GM23338 (cell line): ENCODE results near the gene GIPC1. TPM values are rescaled to one million over a fixed set of nuclear protein-coding genes. Genes with fewer than 3 reads are reported as not detected.

ENCODE experiments used
- ATAC-seq: fragments of 200-7000 bp; cut with Tn5 transposase; 3 replicates; pipeline ENCODE4 v1.9.1; 2020
- DNase-seq: peaks from one replicate; pipeline ENCODE4 v3.0.0-alpha.2; 2015; ENCODE audit warnings: low spot score
- H2AFZ ChIP-seq: fragments of 200-600 bp; sonication (generic); 2 replicates; pipeline ENCODE4 v1.8.0; 2016; ENCODE audit warnings: antibody characterized with exemption, mild to moderate bottlenecking, moderate library complexity
- H3F3A ChIP-seq: fragments of 200-600 bp; sonication (generic); replicated peaks from 2 replicates; pipeline ENCODE4 v1.8.0; 2017; ENCODE audit warnings: antibody characterized with exemption, mixed run types, low read depth
- H3K27ac ChIP-seq: fragments of 200-600 bp; sonication (generic); 2 replicates; pipeline ENCODE4 v1.6.1; 2016; ENCODE audit warnings: low read depth
- H3K27me3 ChIP-seq: fragments of 200-600 bp; sonication (generic); 2 replicates; pipeline ENCODE4 v1.8.0; 2016; ENCODE audit warnings: mild to moderate bottlenecking, mixed run types, moderate library complexity; ENCODE audit not compliant: insufficient read depth
- H3K36me3 ChIP-seq: fragments of 200-600 bp; sonication (generic); 2 replicates; pipeline ENCODE4 v1.8.0; 2016; ENCODE audit warnings: mild to moderate bottlenecking; ENCODE audit not compliant: insufficient read depth
- H3K4me1 ChIP-seq: fragments of 200-600 bp; sonication (generic); 2 replicates; pipeline ENCODE4 v1.8.0; 2016; ENCODE audit warnings: mild to moderate bottlenecking, moderate library complexity; ENCODE audit not compliant: insufficient read depth
- H3K4me2 ChIP-seq: fragments of 200-600 bp; sonication (generic); 2 replicates; pipeline ENCODE4 v1.7.1; 2017; ENCODE audit warnings: mixed run types
- H3K4me3 ChIP-seq: fragments of 200-600 bp; sonication (generic); 2 replicates; pipeline ENCODE4 v1.6.1; 2016; ENCODE audit warnings: mixed run types
- H3K79me2 ChIP-seq: fragments of 200-600 bp; sonication (generic); replicated peaks from 2 replicates; pipeline ENCODE4 v1.8.0; 2017; ENCODE audit warnings: mild to moderate bottlenecking; ENCODE audit not compliant: insufficient read depth
- H3K9me2 ChIP-seq: fragments of 200-600 bp; sonication (generic); 2 replicates; pipeline ENCODE4 v1.8.0; 2017; ENCODE audit not compliant: insufficient read depth
- H4K20me1 ChIP-seq: fragments of 200-600 bp; sonication (generic); replicated peaks from 2 replicates; pipeline ENCODE4 v1.8.0; 2017; ENCODE audit warnings: mild to moderate bottlenecking; ENCODE audit not compliant: insufficient read depth
- H3K27ac Mint-ChIP-seq: 2 replicates; pipeline ENCODE4 v1.8.0; 2020; ENCODE audit warnings: inconsistent platforms, mild to moderate bottlenecking, moderate library complexity, mixed read lengths
- H3K27me3 Mint-ChIP-seq: 3 replicates; pipeline ENCODE4 v1.8.0; 2022; ENCODE audit warnings: low read depth, mild to moderate bottlenecking, moderate library complexity, mixed read lengths, inconsistent platforms; ENCODE audit not compliant: insufficient read depth, poor library complexity
- H3K36me3 Mint-ChIP-seq: 3 replicates; pipeline ENCODE4 v1.8.0; 2021; ENCODE audit warnings: low read depth, mild to moderate bottlenecking, inconsistent platforms, moderate library complexity, mixed read lengths
- H3K4me1 Mint-ChIP-seq: 3 replicates; pipeline ENCODE4 v1.8.0; 2020; ENCODE audit warnings: mild to moderate bottlenecking, inconsistent platforms, mixed read lengths
- H3K4me3 Mint-ChIP-seq: 3 replicates; pipeline ENCODE4 v1.8.0; 2021; ENCODE audit warnings: moderate library complexity, mild to moderate bottlenecking, inconsistent platforms, mixed read lengths
- H3K9me3 Mint-ChIP-seq: 3 replicates; pipeline ENCODE4 v1.8.0; 2020; ENCODE audit warnings: moderate library complexity, mild to moderate bottlenecking, inconsistent platforms, mixed read lengths
- CREB1 ChIP-seq: fragments of 250-450 bp; sonication (Bioruptor Pico); IDR thresholded peaks from 2 replicates; pipeline ENCODE4 v1.5.0; 2020; ENCODE audit warnings: low read depth, mild to moderate bottlenecking, moderate library complexity
- ETS1 ChIP-seq: IDR thresholded peaks from 2 replicates; pipeline ENCODE4 v1.6.1; 2016; ENCODE audit warnings: antibody characterized with exemption
- EZH2 ChIP-seq: fragments of 200-600 bp; sonication (generic); IDR thresholded peaks from one replicate; pipeline ENCODE4 v1.8.0; 2017; ENCODE audit warnings: antibody characterized with exemption, mild to moderate bottlenecking, low read depth; ENCODE audit not compliant: unreplicated experiment
- EZH2phosphoT487 ChIP-seq: fragments of 200-600 bp; sonication (generic); IDR thresholded peaks from one replicate; pipeline ENCODE4 v1.8.1; 2018; ENCODE audit warnings: antibody characterized with exemption; ENCODE audit not compliant: unreplicated experiment
- JUNB ChIP-seq: IDR thresholded peaks from one replicate; pipeline ENCODE4 v1.6.1; 2016; ENCODE audit warnings: antibody characterized with exemption; ENCODE audit not compliant: unreplicated experiment
- NANOG ChIP-seq: IDR thresholded peaks from 2 replicates; pipeline ENCODE4 v1.6.1; 2016; ENCODE audit warnings: antibody characterized with exemption, borderline replicate concordance
- STAT1 ChIP-seq: IDR thresholded peaks from one replicate; pipeline ENCODE4 v1.6.1; 2016; ENCODE audit warnings: antibody characterized with exemption; ENCODE audit not compliant: unreplicated experiment
- ZNF331 ChIP-seq: fragments of 250-450 bp; sonication (Bioruptor Pico); IDR thresholded peaks from 2 replicates; pipeline ENCODE4 v1.5.0; 2020; ENCODE audit warnings: low read depth, mild to moderate bottlenecking, moderate library complexity
- polyA plus RNA-seq: library from polyadenylated mRNA; unstranded; fragments of >200 nt; fragmentation: Nextera tagmentation; extraction: Ambion mirVana; gene quantifications from 2 replicates; pipeline ENCODE4 v1.2.1, GENCODE V29; 2016
- total RNA-seq: library from RNA; depleted of rRNA; stranded (reverse); fragments of >200 nt; shearing (Covaris generic); gene quantifications from 2 replicates; pipeline ENCODE4 v1.2.3, GENCODE V29; 2014
- TF ChIP-seq, protein P1 (sequence below): fragments of 250-450 bp; sonication (Bioruptor Pico); IDR thresholded peaks from 2 replicates; pipeline ENCODE4 v1.5.0; 2020; ENCODE audit warnings: mild to moderate bottlenecking, moderate library complexity
- TF ChIP-seq, protein P2 (sequence below), 2 experiments: fragments of 200-600 bp in 1 of 2; sonication (generic) in 1 of 2; conservative IDR thresholded peaks; 2 replicates each; pipeline versions ENCODE4 v1.5.1 to v1.6.1; 2016 to 2017; ENCODE audit warnings: antibody characterized with exemption in 2 of 2, low read depth in 2 of 2, mild to moderate bottlenecking in 2 of 2, moderate library complexity in 1 of 2
- TF ChIP-seq, protein P3 (sequence below): IDR thresholded peaks from one replicate; pipeline ENCODE4 v1.6.1; 2018; ENCODE audit warnings: antibody characterized with exemption; ENCODE audit not compliant: unreplicated experiment

GIPC1 gene
- total and polyA plus RNA-seq, 2 experiments from 2014 or later = 51.6 to 106 TPM

DNA sequence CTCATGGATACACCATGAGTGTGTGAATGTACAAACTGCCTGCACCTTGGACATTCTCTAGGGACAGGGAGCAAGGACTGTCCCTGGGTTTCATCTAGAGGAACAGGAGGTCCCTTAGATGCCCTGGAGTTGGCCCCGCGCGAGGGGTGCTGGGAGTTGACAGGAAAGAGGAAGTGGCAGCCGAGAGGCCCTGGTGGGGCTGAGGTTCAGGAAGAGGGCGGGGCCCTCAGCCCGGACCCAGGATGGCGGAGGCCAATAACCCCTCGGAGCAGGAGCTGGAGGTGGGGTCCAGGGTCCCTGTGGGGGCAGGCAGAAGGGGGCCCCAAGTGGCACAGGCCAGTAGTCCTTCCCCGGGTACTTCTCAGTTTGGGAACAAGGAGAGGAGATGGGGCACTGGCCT is 55.9 kb downstream of the GIPC1 start (continued):
- TF ChIP-seq, protein P1, sequence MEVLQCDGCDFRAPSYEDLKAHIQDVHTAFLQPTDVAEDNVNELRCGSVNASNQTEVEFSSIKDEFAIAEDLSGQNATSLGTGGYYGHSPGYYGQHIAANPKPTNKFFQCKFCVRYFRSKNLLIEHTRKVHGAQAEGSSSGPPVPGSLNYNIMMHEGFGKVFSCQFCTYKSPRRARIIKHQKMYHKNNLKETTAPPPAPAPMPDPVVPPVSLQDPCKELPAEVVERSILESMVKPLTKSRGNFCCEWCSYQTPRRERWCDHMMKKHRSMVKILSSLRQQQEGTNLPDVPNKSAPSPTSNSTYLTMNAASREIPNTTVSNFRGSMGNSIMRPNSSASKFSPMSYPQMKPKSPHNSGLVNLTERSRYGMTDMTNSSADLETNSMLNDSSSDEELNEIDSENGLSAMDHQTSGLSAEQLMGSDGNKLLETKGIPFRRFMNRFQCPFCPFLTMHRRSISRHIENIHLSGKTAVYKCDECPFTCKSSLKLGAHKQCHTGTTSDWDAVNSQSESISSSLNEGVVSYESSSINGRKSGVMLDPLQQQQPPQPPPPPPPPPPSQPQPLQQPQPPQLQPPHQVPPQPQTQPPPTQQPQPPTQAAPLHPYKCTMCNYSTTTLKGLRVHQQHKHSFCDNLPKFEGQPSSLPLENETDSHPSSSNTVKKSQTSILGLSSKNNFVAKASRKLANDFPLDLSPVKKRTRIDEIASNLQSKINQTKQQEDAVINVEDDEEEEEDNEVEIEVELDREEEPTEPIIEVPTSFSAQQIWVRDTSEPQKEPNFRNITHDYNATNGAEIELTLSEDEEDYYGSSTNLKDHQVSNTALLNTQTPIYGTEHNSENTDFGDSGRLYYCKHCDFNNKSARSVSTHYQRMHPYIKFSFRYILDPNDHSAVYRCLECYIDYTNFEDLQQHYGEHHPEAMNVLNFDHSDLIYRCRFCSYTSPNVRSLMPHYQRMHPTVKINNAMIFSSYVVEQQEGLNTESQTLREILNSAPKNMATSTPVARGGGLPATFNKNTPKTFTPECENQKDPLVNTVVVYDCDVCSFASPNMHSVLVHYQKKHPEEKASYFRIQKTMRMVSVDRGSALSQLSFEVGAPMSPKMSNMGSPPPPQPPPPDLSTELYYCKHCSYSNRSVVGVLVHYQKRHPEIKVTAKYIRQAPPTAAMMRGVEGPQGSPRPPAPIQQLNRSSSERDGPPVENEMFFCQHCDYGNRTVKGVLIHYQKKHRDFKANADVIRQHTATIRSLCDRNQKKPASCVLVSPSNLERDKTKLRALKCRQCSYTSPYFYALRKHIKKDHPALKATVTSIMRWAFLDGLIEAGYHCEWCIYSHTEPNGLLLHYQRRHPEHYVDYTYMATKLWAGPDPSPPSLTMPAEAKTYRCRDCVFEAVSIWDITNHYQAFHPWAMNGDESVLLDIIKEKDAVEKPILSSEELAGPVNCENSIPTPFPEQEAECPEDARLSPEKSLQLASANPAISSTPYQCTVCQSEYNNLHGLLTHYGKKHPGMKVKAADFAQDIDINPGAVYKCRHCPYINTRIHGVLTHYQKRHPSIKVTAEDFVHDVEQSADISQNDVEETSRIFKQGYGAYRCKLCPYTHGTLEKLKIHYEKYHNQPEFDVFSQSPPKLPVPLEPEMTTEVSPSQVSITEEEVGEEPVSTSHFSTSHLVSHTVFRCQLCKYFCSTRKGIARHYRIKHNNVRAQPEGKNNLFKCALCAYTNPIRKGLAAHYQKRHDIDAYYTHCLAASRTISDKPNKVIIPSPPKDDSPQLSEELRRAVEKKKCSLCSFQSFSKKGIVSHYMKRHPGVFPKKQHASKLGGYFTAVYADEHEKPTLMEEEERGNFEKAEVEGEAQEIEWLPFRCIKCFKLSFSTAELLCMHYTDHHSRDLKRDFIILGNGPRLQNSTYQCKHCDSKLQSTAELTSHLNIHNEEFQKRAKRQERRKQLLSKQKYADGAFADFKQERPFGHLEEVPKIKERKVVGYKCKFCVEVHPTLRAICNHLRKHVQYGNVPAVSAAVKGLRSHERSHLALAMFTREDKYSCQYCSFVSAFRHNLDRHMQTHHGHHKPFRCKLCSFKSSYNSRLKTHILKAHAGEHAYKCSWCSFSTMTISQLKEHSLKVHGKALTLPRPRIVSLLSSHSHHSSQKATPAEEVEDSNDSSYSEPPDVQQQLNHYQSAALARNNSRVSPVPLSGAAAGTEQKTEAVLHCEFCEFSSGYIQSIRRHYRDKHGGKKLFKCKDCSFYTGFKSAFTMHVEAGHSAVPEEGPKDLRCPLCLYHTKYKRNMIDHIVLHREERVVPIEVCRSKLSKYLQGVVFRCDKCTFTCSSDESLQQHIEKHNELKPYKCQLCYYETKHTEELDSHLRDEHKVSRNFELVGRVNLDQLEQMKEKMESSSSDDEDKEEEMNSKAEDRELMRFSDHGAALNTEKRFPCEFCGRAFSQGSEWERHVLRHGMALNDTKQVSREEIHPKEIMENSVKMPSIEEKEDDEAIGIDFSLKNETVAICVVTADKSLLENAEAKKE (CRISPR knock-in tag) = no peak
- TF ChIP-seq ETS1 (no peak), STAT1 (no peak), ZNF331 (no peak)

- peaks cover 2% of the 10 kb centered on the region; the same call in 1 of the 2 replicates for H3K36me3 ChIP-seq
- H3K4me3 ChIP-seq = no peak overlapping the region
- peaks cover 6% of the 10 kb centered on the region; the same call in 1 of the 2 replicates for H3K4me1 ChIP-seq
- H3K4me3 Mint-ChIP-seq = no peak overlapping the region
- no peaks in the 10 kb centered on the region for H3K9me3 Mint-ChIP-seq
- H3K4me2 ChIP-seq = no peak overlapping the region
- H3K27ac Mint-ChIP-seq = no peak overlapping the region
- peaks cover 23% of the 10 kb centered on the region for H3K36me3 Mint-ChIP-seq
- H3K27me3 ChIP-seq = no peaks in the 10 kb centered on the region
- no peak overlapping the region for H2AFZ ChIP-seq
- DNase-seq (no peak), ATAC-seq (no peak)
- H3K4me1 Mint-ChIP-seq = peaks cover 13% of the 10 kb centered on the region; the same call in 2 of the 3 replicates
- H3K79me2 ChIP-seq = peaks cover 52% of the 10 kb centered on the region
- H3F3A ChIP-seq = peaks cover 12% of the 10 kb centered on the region; the same call in 1 of the 2 replicates
- no peak overlapping the region for H3K27ac ChIP-seq
- H4K20me1 ChIP-seq = peaks cover 10% of the 10 kb centered on the region
- H3K27me3 Mint-ChIP-seq = peaks cover 15% of the 10 kb centered on the region
- no peaks in the 10 kb centered on the region for H3K9me2 ChIP-seq
- TF ChIP-seq JUNB (no peak), EZH2 (no peak), EZH2phosphoT487 (no peak), CREB1 (CRISPR knock-in tag) (no peak), NANOG (no peak), ZNF331 (no peak)
- TF ChIP-seq, protein P2, sequence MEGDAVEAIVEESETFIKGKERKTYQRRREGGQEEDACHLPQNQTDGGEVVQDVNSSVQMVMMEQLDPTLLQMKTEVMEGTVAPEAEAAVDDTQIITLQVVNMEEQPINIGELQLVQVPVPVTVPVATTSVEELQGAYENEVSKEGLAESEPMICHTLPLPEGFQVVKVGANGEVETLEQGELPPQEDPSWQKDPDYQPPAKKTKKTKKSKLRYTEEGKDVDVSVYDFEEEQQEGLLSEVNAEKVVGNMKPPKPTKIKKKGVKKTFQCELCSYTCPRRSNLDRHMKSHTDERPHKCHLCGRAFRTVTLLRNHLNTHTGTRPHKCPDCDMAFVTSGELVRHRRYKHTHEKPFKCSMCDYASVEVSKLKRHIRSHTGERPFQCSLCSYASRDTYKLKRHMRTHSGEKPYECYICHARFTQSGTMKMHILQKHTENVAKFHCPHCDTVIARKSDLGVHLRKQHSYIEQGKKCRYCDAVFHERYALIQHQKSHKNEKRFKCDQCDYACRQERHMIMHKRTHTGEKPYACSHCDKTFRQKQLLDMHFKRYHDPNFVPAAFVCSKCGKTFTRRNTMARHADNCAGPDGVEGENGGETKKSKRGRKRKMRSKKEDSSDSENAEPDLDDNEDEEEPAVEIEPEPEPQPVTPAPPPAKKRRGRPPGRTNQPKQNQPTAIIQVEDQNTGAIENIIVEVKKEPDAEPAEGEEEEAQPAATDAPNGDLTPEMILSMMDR (conservative IDR thresholded peaks at IDR 0.05; ENCODE audit: low read depth in 2 of 2) = no peak
- TF ChIP-seq, protein P3, sequence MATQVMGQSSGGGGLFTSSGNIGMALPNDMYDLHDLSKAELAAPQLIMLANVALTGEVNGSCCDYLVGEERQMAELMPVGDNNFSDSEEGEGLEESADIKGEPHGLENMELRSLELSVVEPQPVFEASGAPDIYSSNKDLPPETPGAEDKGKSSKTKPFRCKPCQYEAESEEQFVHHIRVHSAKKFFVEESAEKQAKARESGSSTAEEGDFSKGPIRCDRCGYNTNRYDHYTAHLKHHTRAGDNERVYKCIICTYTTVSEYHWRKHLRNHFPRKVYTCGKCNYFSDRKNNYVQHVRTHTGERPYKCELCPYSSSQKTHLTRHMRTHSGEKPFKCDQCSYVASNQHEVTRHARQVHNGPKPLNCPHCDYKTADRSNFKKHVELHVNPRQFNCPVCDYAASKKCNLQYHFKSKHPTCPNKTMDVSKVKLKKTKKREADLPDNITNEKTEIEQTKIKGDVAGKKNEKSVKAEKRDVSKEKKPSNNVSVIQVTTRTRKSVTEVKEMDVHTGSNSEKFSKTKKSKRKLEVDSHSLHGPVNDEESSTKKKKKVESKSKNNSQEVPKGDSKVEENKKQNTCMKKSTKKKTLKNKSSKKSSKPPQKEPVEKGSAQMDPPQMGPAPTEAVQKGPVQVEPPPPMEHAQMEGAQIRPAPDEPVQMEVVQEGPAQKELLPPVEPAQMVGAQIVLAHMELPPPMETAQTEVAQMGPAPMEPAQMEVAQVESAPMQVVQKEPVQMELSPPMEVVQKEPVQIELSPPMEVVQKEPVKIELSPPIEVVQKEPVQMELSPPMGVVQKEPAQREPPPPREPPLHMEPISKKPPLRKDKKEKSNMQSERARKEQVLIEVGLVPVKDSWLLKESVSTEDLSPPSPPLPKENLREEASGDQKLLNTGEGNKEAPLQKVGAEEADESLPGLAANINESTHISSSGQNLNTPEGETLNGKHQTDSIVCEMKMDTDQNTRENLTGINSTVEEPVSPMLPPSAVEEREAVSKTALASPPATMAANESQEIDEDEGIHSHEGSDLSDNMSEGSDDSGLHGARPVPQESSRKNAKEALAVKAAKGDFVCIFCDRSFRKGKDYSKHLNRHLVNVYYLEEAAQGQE = no peak
Observed at GRCh38 chr19:14439014-14439413, 56.9 kb downstream of the GIPC1 start.
